ENCODE data around the gene XIRP1. TPM values are rescaled to one million over a fixed set of nuclear protein-coding genes. Genes with fewer than 3 reads are reported as not detected.

The XIRP1 gene
- polyA plus RNA-seq, 1 experiment = 0.04 TPM

GRCh38 chr3:39216176-39216790 lies 23.9 kb upstream of the XIRP1 start:
- CTCF ChIA-PET = interaction anchor here (0.7 to 4.4 kb wide), 8 partner anchors 18 to 108 kb away, joined by 3 to 18 read pairs (median 4); partner anchors contain the start of gene TTC21A
- no peak for DNase-seq (ENCODE audit: low read depth)

GRCh38 chr3:39213613-39214012 lies 21.2 kb upstream of the XIRP1 start:
- DNase-seq (ENCODE audit: low read depth) = no peak
- peaks cover 2% of the 10 kb centered on the region for H3K27me3 ChIP-seq (ENCODE audit: control insufficient read depth, insufficient read depth, low read length)
- H3K36me3 ChIP-seq (ENCODE audit: control insufficient read depth, insufficient read depth, low read length) = no peaks in the 10 kb centered on the region
- POLR2A ChIA-PET = no interaction called here
- CTCF ChIA-PET = interaction anchor here (1.4 to 8.3 kb wide), 2 partner anchors 67 to 76 kb away, joined by 4 to 124 read pairs; no protein-coding TSS in a partner anchor
- no peak overlapping the region for H3K4me3 ChIP-seq (ENCODE audit: low read depth, low read length)
- no peak for TF ChIP-seq CTCF (IDR thresholded peaks at IDR 0.05; ENCODE audit: insufficient read depth, low read depth, low read length)

More at GRCh38 chr3:39216176-39216790, 23.9 kb upstream of the XIRP1 start:
- POLR2A ChIA-PET = no interaction called here
- no peak overlapping the region for H3K4me3 ChIP-seq (ENCODE audit: low read depth, low read length)
- no peak for TF ChIP-seq CTCF (IDR thresholded peaks at IDR 0.05; ENCODE audit: insufficient read depth, low read depth, low read length)
- no peaks in the 10 kb centered on the region for H3K36me3 ChIP-seq (ENCODE audit: control insufficient read depth, insufficient read depth, low read length)
- H3K27me3 ChIP-seq (ENCODE audit: control insufficient read depth, insufficient read depth, low read length) = peaks cover 8% of the 10 kb centered on the region

GRCh38 chr3:39212665-39213064 lies 20.3 kb upstream of the XIRP1 start:
- CTCF ChIA-PET = interaction anchor here (1.6 to 8.3 kb wide), 2 partner anchors 10 to 77 kb away, joined by 3 to 124 read pairs; no protein-coding TSS in a partner anchor
- TF ChIP-seq CTCF (IDR thresholded peaks at IDR 0.05; ENCODE audit: insufficient read depth, low read depth, low read length) = no peak
- no peak overlapping the region for H3K4me3 ChIP-seq (ENCODE audit: low read depth, low read length)
- no peak for DNase-seq (ENCODE audit: low read depth)
- POLR2A ChIA-PET = no interaction called here
- H3K36me3 ChIP-seq (ENCODE audit: control insufficient read depth, insufficient read depth, low read length) = no peaks in the 10 kb centered on the region
- peaks cover 2% of the 10 kb centered on the region; the same call in 1 of the 2 replicates for H3K27me3 ChIP-seq (ENCODE audit: control insufficient read depth, insufficient read depth, low read length)

GRCh38 chr3:39211332-39212130 lies 19.1 kb upstream of the XIRP1 start:
- H3K4me3 ChIP-seq (ENCODE audit: low read depth, low read length) = no peak overlapping the region
- POLR2A ChIA-PET = no interaction called here
- DNase-seq (ENCODE audit: low read depth) = no peak
- H3K27me3 ChIP-seq (ENCODE audit: control insufficient read depth, insufficient read depth, low read length) = peaks cover 6% of the 10 kb centered on the region
- H3K36me3 ChIP-seq (ENCODE audit: control insufficient read depth, insufficient read depth, low read length) = no peaks in the 10 kb centered on the region
- no peak for TF ChIP-seq CTCF (IDR thresholded peaks at IDR 0.05; ENCODE audit: insufficient read depth, low read depth, low read length)
- CTCF ChIA-PET = interaction anchor here (1.0 to 8.3 kb wide), 4 partner anchors 8 to 78 kb away, joined by 3 to 124 read pairs (median 4); no protein-coding TSS in a partner anchor

GRCh38 chr3:39210078-39210477 lies 17.7 kb upstream of the XIRP1 start:
- CTCF ChIA-PET = interaction anchor here (1.1 to 8.3 kb wide), 3 partner anchors 19 to 79 kb away, joined by 3 to 124 read pairs (median 8); partner anchors contain the start of gene CX3CR1
- no peaks in the 10 kb centered on the region for H3K36me3 ChIP-seq (ENCODE audit: control insufficient read depth, insufficient read depth, low read length)
- H3K4me3 ChIP-seq (ENCODE audit: low read depth, low read length) = no peak overlapping the region
- no peak for DNase-seq (ENCODE audit: low read depth)
- POLR2A ChIA-PET = no interaction called here
- no peak for TF ChIP-seq CTCF (IDR thresholded peaks at IDR 0.05; ENCODE audit: insufficient read depth, low read depth, low read length)
- H3K27me3 ChIP-seq (ENCODE audit: control insufficient read depth, insufficient read depth, low read length) = peaks cover 6% of the 10 kb centered on the region

All from BJ (cell line).